Stimulated activated CD4-positive, alpha-beta T cell treated with anti-CD3 and anti-CD28 coated beads, Interleukin-15, amount 100 ng/mL, for 48 hours (primary cell): Measurements from ENCODE around the gene PAX8.
"Not testable (repeated sequence)": the region's sequence is repeated elsewhere in the genome, so short reads cannot be mapped to it uniquely, and the experiment has no call there.

Experiments
- DNase-seq, 2 donors: peaks; one replicate each; pipeline ENCODE4 v3.0.0-alpha.2; 2020; ENCODE audit warnings: low read depth in 2 of 2

The PAX8 gene

DNA sequence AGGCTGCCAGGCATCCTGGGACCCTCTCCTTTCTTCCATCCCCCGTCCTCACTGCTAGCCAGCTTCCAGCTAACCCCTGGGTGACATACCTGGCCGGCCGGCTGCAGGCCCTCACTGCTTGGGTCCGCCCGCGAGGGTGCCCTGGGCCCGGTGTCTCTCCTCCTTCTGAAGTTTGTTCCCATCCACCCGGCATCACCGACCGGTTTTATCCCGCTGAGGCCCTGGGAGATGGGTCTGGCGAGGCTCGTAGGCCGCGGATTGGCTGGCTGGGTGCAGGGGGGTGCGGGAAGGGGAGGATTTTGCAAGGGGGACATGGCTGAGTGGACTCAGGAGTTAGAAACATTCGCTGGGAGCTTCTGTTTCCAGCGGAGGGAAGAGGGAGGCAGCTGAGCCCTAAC, at the start of gene PAX8:
PAX8 (minus strand) TSS at position 180 of the 398 bp plus-strand sequence. CDS start 527 bp downstream, outside the sequence.
- DNase-seq, result no peak

DNA sequence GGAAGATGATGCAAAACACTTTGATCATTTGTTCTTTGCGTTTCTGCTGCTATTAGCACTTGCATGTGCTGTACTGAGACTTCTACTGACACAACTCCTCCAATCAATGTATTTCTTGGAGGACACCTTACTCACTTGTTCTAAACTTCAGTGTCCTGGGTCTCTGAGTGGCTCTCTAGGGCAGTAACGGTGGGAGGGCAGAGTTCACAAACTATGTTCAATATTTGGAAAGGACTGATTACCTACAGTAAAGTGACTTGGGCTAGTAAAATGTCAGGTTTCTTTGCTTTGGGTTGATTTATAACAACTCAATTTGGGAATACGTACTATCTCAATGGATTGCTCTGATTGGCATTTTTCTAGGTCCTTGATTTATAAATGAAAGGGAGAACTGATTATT, 49.3 kb upstream of the PAX8 start:
- DNase-seq, result no peak

DNA sequence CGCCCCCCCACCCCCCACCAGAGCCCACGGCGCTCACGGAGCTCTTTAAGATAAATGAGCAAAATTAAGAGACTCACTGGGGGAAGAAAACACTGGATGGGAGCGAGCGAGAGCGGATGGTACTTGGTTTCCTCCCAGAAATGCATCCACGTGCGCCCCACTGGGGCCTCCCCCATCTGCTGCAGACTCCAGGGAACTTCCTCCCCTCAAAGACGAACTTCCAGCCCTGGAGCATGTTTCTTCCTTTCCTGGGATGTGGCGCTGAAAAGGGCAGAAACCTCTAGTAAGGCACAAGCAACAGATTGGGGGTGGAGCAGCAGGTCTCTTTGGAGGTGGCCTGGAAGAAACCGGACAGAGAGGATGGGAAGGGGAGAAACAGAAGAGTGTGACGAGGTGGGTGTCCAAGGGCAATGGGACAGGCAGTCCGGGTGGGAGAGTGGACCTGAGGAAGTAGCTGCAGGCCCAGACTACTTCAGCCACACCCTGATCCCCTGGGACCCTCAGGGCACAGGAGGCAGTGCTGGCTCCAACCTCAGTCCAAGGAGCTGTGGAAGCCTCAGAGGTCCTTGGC, 46.5 kb upstream of the PAX8 start:
- DNase-seq, result not testable (repeated sequence)

DNA sequence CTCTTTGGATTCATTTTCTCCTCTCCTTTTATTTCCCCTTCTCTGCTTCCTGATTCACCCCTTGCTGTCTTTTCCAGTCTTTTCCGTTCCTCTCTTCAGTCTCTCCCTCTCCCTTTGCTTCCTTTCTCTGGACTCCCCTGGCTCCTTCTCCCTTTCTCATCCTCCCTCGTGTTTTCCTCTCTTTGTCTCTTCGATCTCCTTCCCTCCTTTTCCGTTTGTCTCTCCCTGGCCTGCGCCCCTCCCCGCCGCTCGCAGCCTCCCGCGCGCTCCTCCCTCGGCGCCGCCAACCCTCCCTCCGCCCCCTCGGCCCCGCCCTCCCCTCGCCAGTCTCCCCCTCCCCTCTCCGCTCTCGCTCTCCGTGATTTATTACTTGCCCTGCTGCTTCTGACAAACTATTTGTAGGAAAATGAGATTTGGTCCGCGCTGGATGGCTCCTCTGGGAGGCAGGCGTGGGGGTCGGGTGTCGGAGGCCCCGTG, 46.0 kb upstream of the PAX8 start:
- DNase-seq, result peak; percentile 10 to 27

DNA sequence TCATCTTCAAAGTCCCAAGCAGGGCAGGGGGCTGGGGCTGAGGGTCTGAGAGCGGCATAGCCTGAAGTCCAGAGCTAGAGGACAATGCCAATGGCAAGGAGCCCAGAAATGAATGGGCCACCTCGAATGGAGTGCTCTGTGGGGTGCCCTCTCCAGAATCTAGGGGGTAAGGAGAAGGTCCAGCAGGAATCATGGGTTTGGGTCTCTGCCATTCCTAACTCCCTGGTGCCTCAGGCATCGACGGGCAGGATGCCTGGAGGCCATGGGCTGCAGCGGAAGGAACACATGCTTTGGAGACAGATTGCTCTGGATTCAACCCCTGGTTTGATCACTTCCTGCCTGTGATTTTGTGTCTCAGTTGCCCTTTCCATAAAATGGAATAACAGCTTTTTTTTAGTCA, 44.4 kb upstream of the PAX8 start:
- DNase-seq, result not testable (repeated sequence)

DNA sequence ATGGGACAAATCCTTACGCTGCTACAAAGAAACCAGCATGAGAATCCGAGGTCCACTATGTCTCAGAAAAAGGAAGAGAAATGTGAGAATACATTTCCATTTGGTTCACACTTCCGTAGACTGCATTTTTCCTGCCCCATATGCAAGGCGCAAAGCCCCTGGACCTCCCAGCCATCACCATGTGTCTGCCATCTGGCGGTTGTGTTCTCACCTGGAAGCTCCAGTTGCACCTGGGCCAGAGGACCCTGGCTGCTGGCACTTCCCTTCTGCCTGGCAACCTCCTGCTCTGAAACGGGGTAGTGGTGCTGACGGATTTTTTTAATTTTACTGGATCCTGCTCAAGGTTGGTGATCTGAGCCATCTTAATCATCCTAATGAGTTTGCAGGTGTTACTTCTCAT, 41.4 kb upstream of the PAX8 start:
- not testable (repeated sequence) for DNase-seq

DNA sequence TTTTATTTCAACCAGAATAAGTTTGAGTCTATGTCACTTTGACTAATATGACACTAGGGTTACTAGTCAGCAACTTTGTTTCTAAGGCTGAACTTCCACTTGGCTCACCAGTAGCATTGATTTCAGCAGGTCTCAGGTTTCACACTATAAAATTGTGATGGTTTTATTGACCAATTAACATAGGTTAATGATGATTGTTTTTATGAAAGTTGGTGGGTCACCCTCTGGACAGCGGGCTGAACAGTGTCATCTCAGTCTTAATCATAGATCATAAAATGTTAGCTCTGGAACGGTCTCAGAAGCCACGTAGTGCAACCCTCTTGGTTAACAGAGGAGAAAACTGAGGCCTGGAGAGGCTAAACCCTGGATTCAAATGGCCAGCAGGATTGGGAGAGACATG, 40.2 kb upstream of the PAX8 start:
- DNase-seq, result not testable (repeated sequence)

DNA sequence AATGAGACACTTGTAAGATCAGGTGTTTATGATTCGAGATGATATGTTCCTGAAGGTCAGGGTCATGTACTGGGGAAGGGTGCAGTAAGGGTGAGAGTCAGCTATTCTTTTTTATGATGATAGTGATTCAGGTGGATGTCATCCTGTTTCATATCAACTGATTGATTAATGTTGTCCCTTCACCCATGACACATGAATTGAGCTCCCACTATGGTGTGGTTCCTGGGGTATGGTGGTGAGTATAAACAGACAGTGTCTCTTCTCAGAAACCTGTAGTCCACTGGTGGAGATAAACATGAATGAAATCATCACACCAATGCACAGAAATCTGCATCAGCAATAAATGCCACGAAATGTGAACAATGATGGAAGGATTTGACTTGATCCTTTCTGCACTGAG, 37.4 kb upstream of the PAX8 start:
- DNase-seq, result no peak

DNA sequence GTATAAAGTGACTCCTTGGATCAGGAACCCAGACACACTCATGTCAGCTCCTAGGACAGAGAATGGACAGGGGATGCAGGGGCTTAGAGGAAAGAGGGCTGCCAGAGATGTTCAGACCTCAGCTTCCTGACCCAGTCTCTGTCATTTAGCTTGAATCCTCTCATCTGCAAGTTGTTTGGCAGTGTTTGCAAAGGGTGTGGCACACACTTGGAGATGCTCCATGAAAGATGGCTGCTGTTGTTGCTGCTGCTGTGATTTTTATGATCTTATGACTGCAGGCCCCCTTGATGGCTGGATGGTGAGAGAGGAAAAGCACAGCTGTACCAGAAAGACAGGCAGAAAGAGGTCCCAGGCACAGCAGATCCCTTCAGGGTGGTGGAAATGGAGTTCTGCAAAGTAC, 35.9 kb upstream of the PAX8 start:
- not testable (repeated sequence) for DNase-seq

DNA sequence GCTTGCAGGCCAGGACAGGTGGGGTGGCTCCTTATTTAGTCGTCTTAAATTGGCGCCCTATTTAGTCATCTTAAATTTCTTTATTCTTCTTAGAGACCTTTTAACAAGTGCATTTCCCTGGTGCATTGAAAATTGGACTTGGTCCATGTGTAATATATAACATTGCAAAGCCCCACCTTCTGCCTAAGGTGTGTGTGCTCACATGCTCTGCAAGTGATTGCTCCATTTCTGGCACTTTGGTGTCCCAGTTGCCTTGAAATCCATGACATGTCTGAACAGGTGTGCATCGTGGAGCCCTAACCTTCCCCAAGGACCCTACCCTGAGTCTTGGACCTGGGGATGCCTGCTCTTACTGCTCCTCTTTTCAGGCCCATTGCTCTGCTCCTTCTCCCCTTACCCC, 35.5 kb upstream of the PAX8 start:
- not testable (repeated sequence) for DNase-seq

DNA sequence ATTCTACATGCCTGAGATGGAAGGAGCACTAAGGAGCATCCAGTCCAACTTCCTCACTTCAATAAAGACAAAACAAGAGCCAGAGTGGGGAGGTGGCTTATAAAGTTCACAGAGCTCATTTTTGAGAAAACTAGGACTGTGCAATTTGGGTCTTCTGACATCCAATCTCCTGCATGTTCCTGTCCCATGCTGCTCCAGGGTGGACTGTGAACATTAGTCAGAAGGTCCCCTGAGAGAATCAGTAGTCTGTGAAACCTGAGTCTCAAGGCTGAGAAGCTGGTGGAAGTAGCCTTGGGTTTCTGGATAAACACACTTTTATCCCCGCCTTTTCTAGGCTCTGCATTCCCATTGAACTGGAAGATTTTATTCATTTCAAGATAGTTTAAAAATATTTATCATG, 33.1 kb upstream of the PAX8 start:
- DNase-seq, result not testable (repeated sequence)

DNA sequence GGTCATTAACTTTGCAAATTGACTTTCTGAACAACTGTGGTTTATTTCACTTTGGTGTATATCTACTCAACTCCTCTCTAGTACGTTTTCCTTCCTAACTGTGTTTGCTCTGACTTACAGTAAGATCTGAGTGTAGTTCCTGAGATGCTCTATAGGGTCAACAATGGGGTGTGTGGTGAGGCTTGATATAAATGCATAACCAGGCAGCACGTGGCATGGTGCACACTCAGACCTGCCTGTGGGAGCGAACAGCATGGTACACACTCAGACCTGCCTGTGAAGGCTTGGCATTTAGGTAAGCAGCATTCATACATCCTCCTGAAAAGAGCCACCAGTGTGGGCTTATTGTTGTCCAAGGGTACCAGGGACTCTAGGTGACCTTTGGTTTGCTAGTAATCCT, 32.5 kb upstream of the PAX8 start:
- DNase-seq, result not testable (repeated sequence)

DNA sequence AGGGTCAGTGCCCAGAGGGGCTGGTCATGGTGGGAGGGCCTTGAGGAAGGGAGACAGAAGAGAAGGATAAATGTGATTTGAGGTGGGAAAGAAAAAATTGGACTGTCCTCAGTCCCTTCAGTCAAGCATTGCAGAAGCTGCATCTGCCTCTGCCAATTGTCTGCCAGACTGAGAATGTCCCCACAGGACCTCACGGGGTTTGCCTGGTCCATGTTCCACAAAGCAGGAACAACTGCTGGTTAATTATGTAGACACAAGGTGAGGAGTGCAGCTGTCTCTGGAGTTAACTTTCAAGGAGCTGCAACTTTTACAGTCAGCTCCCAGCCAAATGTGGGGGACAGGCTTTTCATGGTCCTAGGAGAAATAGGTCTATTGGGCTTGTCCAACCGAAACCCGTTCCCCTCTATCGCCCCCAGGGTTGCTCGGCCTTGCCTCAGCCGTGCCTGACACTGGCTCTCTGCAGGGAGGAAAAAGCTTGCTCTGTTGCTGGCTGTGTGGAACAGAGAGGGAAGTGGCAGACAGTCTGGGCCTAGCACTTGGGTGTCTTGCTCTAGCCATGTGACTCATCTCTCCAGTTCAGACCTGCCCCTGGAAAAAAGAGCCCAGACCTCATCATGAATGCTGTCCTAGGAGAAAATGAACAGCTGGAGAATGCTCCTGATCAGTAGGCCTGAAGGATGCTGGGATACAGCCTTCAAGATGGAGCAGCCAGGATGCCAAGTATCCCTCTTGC, 31.1 kb upstream of the PAX8 start:
- DNase-seq, result no peak

DNA sequence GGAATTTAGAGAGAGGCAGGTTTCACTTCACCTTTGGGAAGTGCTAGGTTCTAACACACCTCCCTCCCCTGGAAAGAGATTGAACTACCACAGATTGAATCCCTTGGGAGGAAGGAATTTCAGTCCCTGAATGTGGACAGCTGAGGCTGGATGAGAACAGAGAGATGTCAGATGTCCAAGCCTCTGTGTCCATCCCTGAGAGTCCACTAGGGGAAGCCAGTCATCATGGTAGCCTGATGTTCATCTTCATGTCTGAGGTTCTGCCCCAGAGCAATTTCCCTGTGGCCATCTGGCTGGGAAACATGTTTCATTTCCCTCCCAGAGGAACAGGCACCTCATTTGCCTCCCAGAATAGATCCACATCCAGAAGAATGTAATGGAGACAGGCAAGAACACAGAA, 30.1 kb upstream of the PAX8 start:
- DNase-seq, result not testable (repeated sequence)

DNA sequence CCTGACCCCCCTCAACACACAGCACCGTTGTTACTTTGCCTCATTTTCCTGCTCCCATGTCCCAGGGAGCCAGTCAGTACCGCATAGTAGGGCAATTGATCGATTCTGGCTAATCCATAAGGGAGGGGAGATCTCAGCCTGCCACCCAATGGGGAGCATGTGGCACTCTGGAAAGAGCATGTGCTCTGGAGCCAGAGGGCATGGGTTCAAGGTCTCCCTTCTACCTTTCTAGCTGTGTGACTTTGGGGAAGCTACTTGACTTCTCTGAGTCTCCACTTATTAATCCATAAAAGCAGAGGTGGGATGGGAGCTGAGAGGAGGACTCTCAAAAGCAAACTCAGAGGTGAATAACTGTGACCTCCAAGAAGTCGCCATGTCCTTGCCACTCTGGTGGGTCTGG, 27.5 kb upstream of the PAX8 start:
- DNase-seq, result not testable (repeated sequence)

DNA sequence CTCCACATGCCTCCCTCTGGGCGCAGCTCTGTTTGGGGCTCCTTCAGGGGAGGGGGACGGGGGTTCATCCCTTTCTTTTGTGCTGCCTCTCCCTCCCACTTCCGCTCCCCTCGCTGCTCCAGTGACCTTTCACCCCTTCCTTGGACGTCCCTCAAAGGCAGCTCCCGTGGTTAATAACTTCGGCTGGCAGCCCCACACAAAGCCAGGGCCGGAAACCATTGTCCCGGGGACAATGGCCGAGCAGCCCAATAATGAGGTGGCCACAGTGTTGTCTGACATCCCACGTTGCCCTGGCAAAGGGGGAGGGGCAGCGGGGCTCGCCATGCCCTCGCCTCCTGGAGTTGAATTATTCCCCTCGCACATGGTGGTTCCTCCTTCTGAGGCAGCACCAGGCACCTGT, 27.0 kb upstream of the PAX8 start:
- DNase-seq, result not testable (repeated sequence)

DNA sequence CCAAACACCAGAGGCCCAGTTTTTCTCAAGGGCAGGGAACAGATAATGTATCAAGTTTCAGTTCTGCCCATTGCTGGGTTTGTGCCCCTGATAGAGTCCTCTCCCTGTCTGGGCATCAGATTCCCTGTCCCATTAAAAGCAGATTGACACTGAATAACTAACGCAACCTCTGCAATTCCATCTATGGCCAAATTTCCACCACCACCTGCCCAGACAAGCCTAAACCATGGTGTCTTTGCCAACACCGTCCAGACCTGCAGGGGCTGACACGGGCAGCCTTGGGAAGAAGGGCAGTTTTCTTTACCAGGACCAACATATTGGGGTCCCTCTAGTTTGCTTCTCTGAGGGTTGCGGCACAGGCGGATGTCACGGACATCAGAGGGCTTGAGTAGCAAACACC, 26.4 kb upstream of the PAX8 start:
- no peak for DNase-seq

DNA sequence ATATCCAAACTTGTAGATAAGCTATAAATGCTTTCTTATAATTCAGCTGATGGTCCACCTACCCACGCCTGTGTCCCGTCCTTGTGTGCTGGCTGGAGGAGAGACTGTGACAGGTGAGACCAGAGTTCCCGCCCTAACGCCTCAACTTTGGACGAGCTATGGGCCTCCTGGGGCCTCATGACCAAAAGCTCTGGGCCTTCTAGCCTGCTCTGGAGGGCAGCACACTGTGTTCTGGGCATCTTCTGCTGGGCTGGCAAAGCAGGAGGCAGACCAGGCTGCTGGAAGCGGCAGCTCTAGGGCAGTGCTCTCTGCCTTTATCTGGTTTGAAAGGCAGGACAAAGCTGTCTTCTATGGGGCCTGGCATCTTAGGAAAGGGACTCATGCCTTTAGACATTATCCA, 26.0 kb upstream of the PAX8 start:
- DNase-seq, result no peak

DNA sequence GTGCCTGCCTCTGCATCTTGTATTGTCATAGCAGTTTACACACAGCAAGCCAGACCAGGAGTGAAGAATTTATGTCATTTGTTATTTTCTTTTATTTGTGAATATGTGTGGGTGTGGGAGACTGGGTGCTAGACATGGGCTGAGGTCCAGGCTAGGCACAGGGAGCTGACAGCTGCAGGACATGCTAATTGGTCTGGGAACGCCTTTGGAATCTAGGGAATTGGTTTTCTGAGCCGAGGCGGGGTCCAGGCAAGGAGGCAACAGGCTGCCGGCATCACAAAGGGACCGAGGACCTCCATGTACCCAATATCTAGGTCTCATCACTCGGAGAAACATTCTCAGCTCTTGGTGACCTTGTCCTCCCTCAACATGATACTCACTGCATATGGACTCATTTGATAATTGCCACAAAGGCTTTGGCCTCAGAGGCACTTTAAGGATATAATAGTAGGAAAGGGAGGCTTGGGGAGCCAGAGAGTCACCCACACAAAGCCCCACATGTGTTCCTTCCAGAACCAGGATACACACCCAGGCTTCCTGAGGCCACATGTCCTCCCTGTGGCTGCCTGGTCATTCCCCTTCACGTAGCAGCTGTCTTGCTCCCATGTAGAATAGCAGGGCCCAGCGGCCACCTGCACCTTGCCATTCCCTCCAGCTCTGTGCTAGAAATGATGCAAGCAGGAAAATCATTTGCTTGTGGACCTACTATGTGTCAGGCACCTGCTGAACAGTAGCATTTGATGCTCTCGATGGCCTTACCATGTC, 23.7 kb upstream of the PAX8 start:
- not testable (repeated sequence) for DNase-seq

DNA sequence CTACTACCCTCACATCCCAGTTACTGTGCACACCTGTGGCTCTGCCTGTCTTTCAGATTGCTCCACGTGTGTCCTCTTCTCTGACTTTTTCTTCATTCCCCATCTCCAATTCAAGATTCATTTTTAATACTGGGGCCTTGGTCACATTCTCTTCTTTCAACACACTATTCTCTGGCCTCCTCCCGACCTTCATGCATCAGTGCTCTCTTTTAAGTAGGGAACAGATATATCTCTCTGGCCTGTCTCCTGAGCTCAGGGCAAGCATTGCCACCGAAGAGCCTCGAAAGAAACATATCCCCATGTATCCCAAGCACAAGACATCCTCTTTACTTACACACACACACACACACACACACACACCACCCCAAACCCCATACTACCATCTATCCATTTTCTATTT, 21.6 kb upstream of the PAX8 start:
- no peak for DNase-seq

DNA sequence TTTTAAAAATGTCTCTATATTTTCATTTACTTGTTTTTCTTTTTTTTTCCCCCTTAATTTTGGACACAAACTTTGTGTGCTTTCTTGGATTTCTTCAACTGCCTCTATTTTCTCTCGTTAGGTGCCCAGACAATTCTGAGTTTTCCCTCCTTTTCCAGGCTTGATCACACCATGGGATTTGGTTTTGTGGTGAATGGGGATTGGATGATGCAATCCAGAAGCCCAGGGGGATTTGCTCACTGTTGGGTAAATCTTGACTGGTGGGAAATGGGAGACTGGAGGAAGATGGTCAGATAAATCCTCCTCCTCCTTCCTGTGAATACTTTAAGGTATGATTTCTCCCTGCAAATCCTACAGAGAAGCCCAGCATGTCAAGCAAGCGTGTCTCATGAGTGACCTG, 19.5 kb upstream of the PAX8 start:
- DNase-seq, result no peak

DNA sequence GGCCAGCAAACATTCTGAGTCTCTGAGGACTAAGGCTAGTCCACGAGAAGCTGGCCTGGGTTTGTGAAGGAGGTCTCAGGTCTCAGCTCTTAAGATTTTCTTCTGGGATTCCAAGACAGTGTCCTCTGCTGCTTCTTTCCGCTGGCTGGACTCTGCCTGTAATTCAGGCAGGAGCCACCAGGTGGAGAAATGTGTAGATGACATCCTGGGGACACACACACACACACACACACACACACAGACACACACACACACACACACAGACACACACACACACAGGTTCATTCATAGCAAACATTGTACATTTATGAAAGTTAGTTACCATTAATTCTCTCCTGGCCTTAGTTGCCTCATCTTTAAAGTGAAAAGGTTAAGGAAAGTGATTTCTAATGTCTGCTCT, 18.9 kb upstream of the PAX8 start:
- peak; percentile 20 to 53 for DNase-seq

DNA sequence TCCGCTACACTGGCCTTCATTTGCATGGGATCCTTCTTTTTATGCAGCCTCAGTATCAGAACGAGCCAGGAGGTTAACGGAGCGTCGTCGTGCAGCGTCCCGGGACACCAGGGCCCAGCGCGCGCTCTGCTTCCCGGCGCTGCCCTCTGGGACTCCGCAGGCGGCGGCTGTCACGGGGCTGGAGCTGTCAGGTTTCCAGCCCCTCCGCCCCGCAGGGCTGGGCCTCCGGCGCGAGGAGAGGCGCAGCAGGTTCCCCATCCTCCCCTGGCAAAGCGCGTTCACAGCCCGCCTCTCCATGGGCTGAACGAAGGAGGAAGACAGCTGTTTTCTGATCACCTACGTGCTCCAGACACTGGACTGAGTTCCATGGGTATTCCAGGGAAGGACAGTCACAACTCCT, 12.5 kb upstream of the PAX8 start:
- DNase-seq, result no peak
